DND-41 (cell line): Measurements from ENCODE around the gene MEIOB.

ENCODE experiments used
- ATAC-seq: fragments of 200-7000 bp; cut with Tn5 transposase; 3 replicates; pipeline ENCODE4 v1.9.1; 2021; ENCODE audit warnings: low read depth; ENCODE audit not compliant: insufficient read depth
- DNase-seq: peaks from one replicate; pipeline ENCODE4 v3.0.0-alpha.2; 2020
- H2AFZ ChIP-seq: 2 replicates; pipeline ENCODE4 v1.6.0; 2012; ENCODE audit warnings: low read depth, low read length
- H3K27ac ChIP-seq: 2 replicates; pipeline ENCODE4 v1.5.1; 2012; ENCODE audit warnings: low read length, inconsistent platforms
- H3K27me3 ChIP-seq: fragments of 200-600 bp; sonication (generic); 2 replicates; pipeline ENCODE4 v1.6.0; 2012; ENCODE audit warnings: low read length, mild to moderate bottlenecking, inconsistent platforms; ENCODE audit not compliant: insufficient read depth, poor library complexity
- H3K36me3 ChIP-seq: 2 replicates; pipeline ENCODE4 v1.5.1; 2012; ENCODE audit warnings: low read length, inconsistent platforms; ENCODE audit not compliant: insufficient read depth
- H3K4me1 ChIP-seq: 2 replicates; pipeline ENCODE4 v1.5.1; 2012; ENCODE audit warnings: mild to moderate bottlenecking, low read length; ENCODE audit not compliant: insufficient read depth
- H3K4me2 ChIP-seq: 2 replicates; pipeline ENCODE4 v1.6.0; 2012; ENCODE audit warnings: mild to moderate bottlenecking, moderate library complexity, low read length, inconsistent platforms; ENCODE audit not compliant: insufficient read depth
- H3K4me3 ChIP-seq, 2 experiments: fragments of 200-600 bp in 1 of 2; shearing (Covaris generic) in 1 of 2; 2 replicates each; pipeline ENCODE4 v1.5.1; 2012 to 2016; ENCODE audit warnings: inconsistent platforms in 2 of 2, low read length in 2 of 2, mild to moderate bottlenecking in 2 of 2, low read depth in 1 of 2, moderate library complexity in 1 of 2
- H3K79me2 ChIP-seq: 2 replicates; pipeline ENCODE4 v1.6.0; 2012; ENCODE audit warnings: low read length, inconsistent platforms; ENCODE audit not compliant: insufficient read depth
- H3K9ac ChIP-seq: 2 replicates; pipeline ENCODE4 v1.6.0; 2012; ENCODE audit warnings: low read depth, mild to moderate bottlenecking, inconsistent platforms, low read length, moderate library complexity
- H3K9me3 ChIP-seq: 2 replicates; pipeline ENCODE4 v1.5.1; 2012; ENCODE audit warnings: low read length, moderate library complexity, mild to moderate bottlenecking, inconsistent platforms; ENCODE audit not compliant: insufficient read depth, severe bottlenecking
- H4K20me1 ChIP-seq: 2 replicates; pipeline ENCODE4 v1.6.0; 2012; ENCODE audit warnings: low read length; ENCODE audit not compliant: insufficient read depth
- EZH2 ChIP-seq: IDR thresholded peaks from 3 replicates; pipeline ENCODE4 v1.6.1; 2012; ENCODE audit warnings: borderline replicate concordance, low read depth, mild to moderate bottlenecking, moderate library complexity, low read length, inconsistent platforms; ENCODE audit not compliant: severe bottlenecking
- TF ChIP-seq, protein P1 (sequence below): IDR thresholded peaks from 2 replicates; pipeline ENCODE4 v1.5.1; 2012; ENCODE audit warnings: borderline replicate concordance, low read length, moderate library complexity, mild to moderate bottlenecking; ENCODE audit not compliant: poor library complexity, severe bottlenecking; ENCODE audit errors: extremely low read depth

The MEIOB gene

GRCh38 chr16:1895949-1896675, 24.1 kb upstream of the MEIOB start:
- no peaks in the 10 kb centered on the region for H3K36me3 ChIP-seq
- ATAC-seq (no peak), DNase-seq (no peak)
- TF ChIP-seq, protein P1, sequence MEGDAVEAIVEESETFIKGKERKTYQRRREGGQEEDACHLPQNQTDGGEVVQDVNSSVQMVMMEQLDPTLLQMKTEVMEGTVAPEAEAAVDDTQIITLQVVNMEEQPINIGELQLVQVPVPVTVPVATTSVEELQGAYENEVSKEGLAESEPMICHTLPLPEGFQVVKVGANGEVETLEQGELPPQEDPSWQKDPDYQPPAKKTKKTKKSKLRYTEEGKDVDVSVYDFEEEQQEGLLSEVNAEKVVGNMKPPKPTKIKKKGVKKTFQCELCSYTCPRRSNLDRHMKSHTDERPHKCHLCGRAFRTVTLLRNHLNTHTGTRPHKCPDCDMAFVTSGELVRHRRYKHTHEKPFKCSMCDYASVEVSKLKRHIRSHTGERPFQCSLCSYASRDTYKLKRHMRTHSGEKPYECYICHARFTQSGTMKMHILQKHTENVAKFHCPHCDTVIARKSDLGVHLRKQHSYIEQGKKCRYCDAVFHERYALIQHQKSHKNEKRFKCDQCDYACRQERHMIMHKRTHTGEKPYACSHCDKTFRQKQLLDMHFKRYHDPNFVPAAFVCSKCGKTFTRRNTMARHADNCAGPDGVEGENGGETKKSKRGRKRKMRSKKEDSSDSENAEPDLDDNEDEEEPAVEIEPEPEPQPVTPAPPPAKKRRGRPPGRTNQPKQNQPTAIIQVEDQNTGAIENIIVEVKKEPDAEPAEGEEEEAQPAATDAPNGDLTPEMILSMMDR, result no peak
- no peak for TF ChIP-seq EZH2
- no peak overlapping the region for H2AFZ ChIP-seq
- H3K27me3 ChIP-seq, result no peaks in the 10 kb centered on the region
- no peak overlapping the region for H3K9ac ChIP-seq
- no peak overlapping the region for H3K4me3 ChIP-seq
- no peaks in the 10 kb centered on the region for H3K79me2 ChIP-seq
- H3K4me1 ChIP-seq, result no peaks in the 10 kb centered on the region
- H3K9me3 ChIP-seq, result no peaks in the 10 kb centered on the region
- H3K27ac ChIP-seq, result no peak overlapping the region
- no peak overlapping the region for H3K4me2 ChIP-seq
- H4K20me1 ChIP-seq, result no peaks in the 10 kb centered on the region

DNA sequence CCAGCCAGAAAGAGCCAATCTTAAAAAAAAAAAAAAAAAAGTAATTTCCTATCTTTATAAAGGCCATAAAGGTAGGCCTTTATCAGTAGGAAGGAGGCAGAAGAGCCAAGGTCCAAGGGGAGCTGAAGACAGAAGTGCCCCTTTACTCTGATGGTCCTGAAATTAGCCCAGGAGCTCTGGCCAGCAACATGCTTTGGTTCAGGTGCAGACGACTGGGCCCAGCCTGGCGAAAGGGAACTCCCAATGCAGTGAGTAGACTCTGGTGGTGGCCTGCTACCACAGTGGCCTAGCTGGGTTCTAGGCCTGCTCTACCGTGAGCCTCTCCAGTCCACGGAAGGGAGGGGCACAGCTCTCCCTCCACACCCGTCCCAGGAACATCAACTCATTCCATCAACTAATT, 23.1 kb upstream of the MEIOB start:
- DNase-seq (no peak), ATAC-seq (no peak)
- Histone ChIP-seq H3K27ac (no peak overlapping the region), H4K20me1 (no peaks in the 10 kb centered on the region), H3K4me2 (no peak overlapping the region), H3K4me3 (no peak overlapping the region), H3K4me1 (no peaks in the 10 kb centered on the region), H3K9me3 (no peaks in the 10 kb centered on the region), H3K79me2 (no peaks in the 10 kb centered on the region), H2AFZ (no peak overlapping the region), H3K36me3 (no peaks in the 10 kb centered on the region), H3K9ac (no peak overlapping the region), H3K27me3 (no peaks in the 10 kb centered on the region)
- TF ChIP-seq, protein P1, result no peak
- no peak for TF ChIP-seq EZH2

DNA sequence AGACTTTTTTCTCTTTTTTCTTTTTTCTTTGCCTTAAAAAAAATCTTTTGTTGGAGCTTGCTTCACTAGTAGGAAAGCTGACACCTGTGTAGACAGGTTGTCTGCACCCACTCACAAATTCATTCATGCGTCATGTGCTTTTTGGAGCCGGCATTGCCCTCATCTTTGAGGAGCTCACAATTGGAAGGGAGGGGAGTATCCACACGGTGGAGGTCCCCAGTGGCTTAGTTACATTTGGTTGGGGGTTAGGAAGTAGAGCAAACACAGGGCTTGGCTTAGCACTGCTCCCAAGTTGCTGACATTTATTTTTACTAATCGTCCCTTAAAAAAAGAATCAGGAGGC, 18.7 kb upstream of the MEIOB start:
- Histone ChIP-seq H3K9ac (no peak overlapping the region), H3K27ac (no peak overlapping the region), H2AFZ (no peak overlapping the region), H3K9me3 (no peaks in the 10 kb centered on the region), H3K4me3 (no peak overlapping the region), H4K20me1 (no peaks in the 10 kb centered on the region), H3K27me3 (peaks cover 3% of the 10 kb centered on the region), H3K36me3 (no peaks in the 10 kb centered on the region), H3K4me1 (no peaks in the 10 kb centered on the region), H3K79me2 (no peaks in the 10 kb centered on the region), H3K4me2 (no peak overlapping the region)
- no peak for TF ChIP-seq EZH2
- TF ChIP-seq, protein P1, result no peak
- ATAC-seq (no peak), DNase-seq (no peak)
